ENCODE results near the gene PICK1.

PICK1 gene

DNA sequence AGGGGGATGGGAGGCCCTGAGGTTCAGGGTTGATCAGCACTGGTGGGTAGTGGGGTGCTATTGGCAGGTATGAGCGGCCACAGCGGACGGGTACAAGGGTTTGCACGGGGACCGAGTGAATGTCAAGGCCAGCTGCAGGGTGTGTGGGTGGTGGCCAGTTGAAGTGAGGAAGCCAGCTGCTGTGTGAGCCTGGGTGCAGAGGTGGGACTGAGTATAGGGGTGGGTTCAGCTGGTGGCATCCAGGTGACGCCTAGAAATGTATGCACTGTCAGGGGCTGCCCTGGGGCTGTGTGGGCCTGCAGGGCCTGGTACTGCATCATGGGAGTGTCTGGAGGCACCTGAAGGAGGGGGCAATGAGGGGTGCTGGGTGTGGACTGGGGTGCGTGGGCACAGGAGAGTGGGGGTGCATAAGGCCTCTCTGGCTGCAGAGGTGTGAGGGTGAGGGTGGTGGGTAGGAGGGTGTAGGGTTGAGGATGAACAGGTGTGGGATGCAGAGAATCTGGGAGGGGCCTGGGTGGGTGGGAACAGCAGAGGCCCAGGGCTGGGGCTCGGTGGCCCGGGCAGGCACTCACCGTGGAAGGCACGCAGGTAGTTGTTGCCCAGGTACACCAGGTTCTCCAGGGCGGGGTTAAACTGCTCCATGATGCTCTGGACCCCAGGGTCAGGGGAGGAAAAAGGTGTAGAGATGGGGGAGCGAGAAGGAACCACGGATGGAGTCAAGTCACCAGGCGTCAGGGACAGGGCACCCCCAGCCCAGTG is 51.5 kb downstream of the PICK1 start:
- no peak overlapping the region for H3K9ac ChIP-seq
- H3K4me3 ChIP-seq (IDR thresholded peaks at IDR 0.05; ENCODE audit: insufficient read depth, low read depth, low read length), result no peak overlapping the region
- no peak overlapping the region for H3K4me2 ChIP-seq
- no peaks in the 10 kb centered on the region for H3K27me3 ChIP-seq (ENCODE audit: insufficient read depth, low read depth)
- H3K36me3 ChIP-seq (ENCODE audit: insufficient read depth), result no peaks in the 10 kb centered on the region
- no peaks in the 10 kb centered on the region for H3K79me2 ChIP-seq (ENCODE audit: insufficient read depth, low read depth)
- H4K20me1 ChIP-seq (ENCODE audit: insufficient read depth), result no peaks in the 10 kb centered on the region
- peaks cover 28% of the 10 kb centered on the region for H3K4me1 ChIP-seq (ENCODE audit: low read depth, poor library complexity, severe bottlenecking)
- H3K27ac ChIP-seq, result no peak overlapping the region
- TF ChIP-seq, protein P1, sequence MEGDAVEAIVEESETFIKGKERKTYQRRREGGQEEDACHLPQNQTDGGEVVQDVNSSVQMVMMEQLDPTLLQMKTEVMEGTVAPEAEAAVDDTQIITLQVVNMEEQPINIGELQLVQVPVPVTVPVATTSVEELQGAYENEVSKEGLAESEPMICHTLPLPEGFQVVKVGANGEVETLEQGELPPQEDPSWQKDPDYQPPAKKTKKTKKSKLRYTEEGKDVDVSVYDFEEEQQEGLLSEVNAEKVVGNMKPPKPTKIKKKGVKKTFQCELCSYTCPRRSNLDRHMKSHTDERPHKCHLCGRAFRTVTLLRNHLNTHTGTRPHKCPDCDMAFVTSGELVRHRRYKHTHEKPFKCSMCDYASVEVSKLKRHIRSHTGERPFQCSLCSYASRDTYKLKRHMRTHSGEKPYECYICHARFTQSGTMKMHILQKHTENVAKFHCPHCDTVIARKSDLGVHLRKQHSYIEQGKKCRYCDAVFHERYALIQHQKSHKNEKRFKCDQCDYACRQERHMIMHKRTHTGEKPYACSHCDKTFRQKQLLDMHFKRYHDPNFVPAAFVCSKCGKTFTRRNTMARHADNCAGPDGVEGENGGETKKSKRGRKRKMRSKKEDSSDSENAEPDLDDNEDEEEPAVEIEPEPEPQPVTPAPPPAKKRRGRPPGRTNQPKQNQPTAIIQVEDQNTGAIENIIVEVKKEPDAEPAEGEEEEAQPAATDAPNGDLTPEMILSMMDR (conservative IDR thresholded peaks at IDR 0.05; ENCODE audit: low read depth, low read length), result no peak
- H2AFZ ChIP-seq (ENCODE audit: low read depth), result no peak overlapping the region

DNA sequence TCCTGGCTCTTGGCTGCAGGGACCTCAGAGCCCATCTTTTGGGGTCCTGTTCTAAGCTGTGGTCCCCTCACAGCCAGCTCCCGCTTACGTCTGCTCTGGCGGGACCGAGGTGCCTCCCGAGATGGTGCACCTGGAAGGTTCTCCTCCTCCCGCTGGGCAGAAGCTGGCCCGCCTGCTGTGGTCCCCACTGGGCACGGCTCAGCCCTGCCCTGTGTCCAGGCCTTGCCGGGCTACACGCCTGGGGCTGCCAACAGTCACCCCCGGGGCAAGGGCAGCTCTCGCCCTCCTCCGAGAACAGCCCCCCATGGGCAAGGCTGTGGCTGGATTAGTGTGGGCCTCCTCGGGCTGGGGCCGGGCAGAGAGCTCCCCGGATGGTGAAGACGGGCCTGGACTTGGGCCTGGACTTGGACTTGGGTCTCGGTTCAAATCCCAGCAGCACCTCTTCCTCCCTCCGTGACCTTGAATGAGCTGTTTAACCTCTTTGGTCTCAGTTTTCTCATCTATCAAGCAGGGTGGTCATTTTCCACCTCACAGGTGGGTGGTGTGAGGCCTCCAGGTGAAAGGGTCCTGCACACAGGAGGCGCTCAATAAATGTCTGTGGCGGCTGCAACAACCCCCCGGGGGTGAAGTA is 52.3 kb downstream of the PICK1 start:
- Histone ChIP-seq H3K9ac (no peak overlapping the region), H2AFZ (ENCODE audit: low read depth) (no peak overlapping the region), H3K79me2 (ENCODE audit: insufficient read depth, low read depth) (no peaks in the 10 kb centered on the region), H3K27me3 (ENCODE audit: insufficient read depth, low read depth) (no peaks in the 10 kb centered on the region), H4K20me1 (ENCODE audit: insufficient read depth) (no peaks in the 10 kb centered on the region), H3K4me2 (no peak overlapping the region), H3K4me3 (IDR thresholded peaks at IDR 0.05; ENCODE audit: insufficient read depth, low read depth, low read length) (no peak overlapping the region), H3K27ac (no peak overlapping the region), H3K4me1 (ENCODE audit: low read depth, poor library complexity, severe bottlenecking) (peaks cover 24% of the 10 kb centered on the region), H3K36me3 (ENCODE audit: insufficient read depth) (no peaks in the 10 kb centered on the region)
- TF ChIP-seq, protein P1 (conservative IDR thresholded peaks at IDR 0.05; ENCODE audit: low read depth, low read length), result no peak

DNA sequence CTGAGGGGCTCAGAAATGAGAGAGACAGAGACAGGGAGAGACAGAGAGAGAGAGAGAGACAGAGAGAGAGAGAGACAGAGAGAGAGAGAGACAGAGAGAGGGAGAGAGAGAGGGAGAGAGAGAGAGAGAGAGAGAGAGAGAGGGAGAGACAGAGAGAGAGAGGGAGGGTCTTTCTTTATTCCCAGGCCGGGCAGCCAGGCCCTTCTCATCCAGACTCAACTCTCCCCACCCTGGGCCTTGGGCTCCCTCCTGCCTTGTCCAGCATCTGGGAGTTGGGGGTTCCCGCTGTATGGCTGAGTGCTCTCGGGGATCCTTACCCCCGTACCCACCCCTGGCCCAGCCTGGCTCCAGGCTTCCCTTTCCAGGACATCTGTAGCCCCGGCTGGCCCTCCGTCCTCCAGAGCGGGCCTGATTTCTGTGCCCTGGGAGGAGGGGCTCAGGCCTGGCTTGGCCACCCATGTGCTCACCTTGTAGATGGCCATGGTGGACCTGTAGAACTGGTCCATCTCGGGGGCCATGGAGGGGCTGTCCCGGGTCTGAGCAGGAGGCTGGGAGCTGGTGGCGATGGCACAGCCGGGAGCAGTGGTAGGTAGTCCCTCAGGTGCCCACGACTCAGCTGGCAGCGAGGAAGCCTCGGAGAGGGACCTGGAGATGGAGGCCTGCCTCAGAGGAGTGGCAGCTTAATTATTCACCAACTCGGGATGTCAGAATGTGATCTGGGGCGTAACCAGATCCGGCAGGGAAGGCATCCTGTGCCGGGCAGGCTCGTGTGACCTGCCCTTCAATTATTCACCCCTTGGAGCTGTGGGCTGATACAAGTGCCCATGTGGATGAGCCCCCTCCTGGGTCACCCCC is 53.0 kb downstream of the PICK1 start, which contains the start of gene BAIAP2L2:
TSS of gene BAIAP2L2 (minus strand) at position 677 of the 855 bp plus-strand sequence. CDS start at position 518, 159 bp downstream.
- no peak within 1 kb of the TSS for H3K4me2 ChIP-seq
- no peak within 1 kb of the TSS for H3K9ac ChIP-seq
- no peaks in the 10 kb centered on the region for H3K36me3 ChIP-seq (ENCODE audit: insufficient read depth)
- H3K4me1 ChIP-seq (ENCODE audit: low read depth, poor library complexity, severe bottlenecking), result peaks cover 22% of the 10 kb centered on the region
- no peak within 1 kb of the TSS for H3K4me3 ChIP-seq (IDR thresholded peaks at IDR 0.05; ENCODE audit: insufficient read depth, low read depth, low read length)
- no peaks in the 10 kb centered on the region for H3K79me2 ChIP-seq (ENCODE audit: insufficient read depth, low read depth)
- no peak within 1 kb of the TSS for H2AFZ ChIP-seq (ENCODE audit: low read depth)
- no peaks in the 10 kb centered on the region for H3K27me3 ChIP-seq (ENCODE audit: insufficient read depth, low read depth)
- TF ChIP-seq, protein P1 (conservative IDR thresholded peaks at IDR 0.05; ENCODE audit: low read depth, low read length), result no peak
- H3K27ac ChIP-seq, result no peak within 1 kb of the TSS
- H4K20me1 ChIP-seq (ENCODE audit: insufficient read depth), result no peaks in the 10 kb centered on the region
